Caco-2 (cell line): ENCODE data around the gene CPLX4. TPM values are rescaled to one million over a fixed set of nuclear protein-coding genes. Genes with fewer than 3 reads are reported as not detected.

ENCODE experiments used
- BruUV-seq: library from RNA; stranded (reverse); fragments of 400-500 nt; replicated peaks from 2 replicates; lab custom pipeline; 2021; lab: Mats Ljungman, UMichigan
- CTCF ChIA-PET: fragments of 300-600 bp; sonication (Branson Sonifier 250); formaldehyde crosslinking; loops from one replicate; lab custom pipeline; 2022; ENCODE audit warnings: antibody characterized with exemption; lab: Charles Lee
- POLR2A ChIA-PET: fragments of 300-600 bp; sonication (Branson Sonifier 250); formaldehyde crosslinking; loops from one replicate; lab custom pipeline; 2022; ENCODE audit warnings: antibody characterized with exemption; lab: Charles Lee
- DNase-seq, 2 experiments: peaks; one replicate each; pipeline versions ENCODE4 v3.0.0 to v3.0.0-alpha.2; 2020 to 2022
- H3K27me3 ChIP-seq: replicated peaks from 2 replicates; pipeline ENCODE4 v1.6.0; 2011; ENCODE audit warnings: low read length; ENCODE audit not compliant: control insufficient read depth, insufficient read depth
- H3K36me3 ChIP-seq: 2 replicates; pipeline ENCODE4 v1.5.1; 2011; ENCODE audit warnings: low read length; ENCODE audit not compliant: control insufficient read depth, insufficient read depth
- H3K4me1 ChIP-seq: fragments of 250-450 bp; sonication (Bioruptor Pico); 2 replicates; pipeline ENCODE4 v1.5.1; 2020; ENCODE audit warnings: mild to moderate bottlenecking
- H3K4me3 ChIP-seq: 2 replicates; pipeline ENCODE4 v1.5.1; 2011; ENCODE audit warnings: low read depth, mild to moderate bottlenecking, control low read depth, low read length
- H3K9me3 ChIP-seq: fragments of 250-450 bp; sonication (Bioruptor Pico); 2 replicates; pipeline ENCODE4 v1.5.1; 2020; ENCODE audit warnings: mild to moderate bottlenecking, moderate library complexity
- H3K27ac Mint-ChIP-seq: one replicate; pipeline ENCODE4 v1.8.0; 2022; ENCODE audit warnings: mixed read lengths; ENCODE audit not compliant: unreplicated experiment
- H3K27me3 Mint-ChIP-seq: one replicate; pipeline ENCODE4 v1.8.0; 2022; ENCODE audit warnings: mixed read lengths; ENCODE audit not compliant: insufficient read depth, unreplicated experiment
- H3K36me3 Mint-ChIP-seq: one replicate; pipeline ENCODE4 v1.8.0; 2022; ENCODE audit warnings: mild to moderate bottlenecking, mixed read lengths; ENCODE audit not compliant: insufficient read depth, unreplicated experiment
- H3K4me1 Mint-ChIP-seq: one replicate; pipeline ENCODE4 v1.8.0; 2022; ENCODE audit warnings: low read depth, mixed read lengths; ENCODE audit not compliant: unreplicated experiment
- H3K4me3 Mint-ChIP-seq: one replicate; pipeline ENCODE4 v1.8.0; 2022; ENCODE audit warnings: mild to moderate bottlenecking, moderate library complexity, mixed read lengths; ENCODE audit not compliant: unreplicated experiment
- H3K9me3 Mint-ChIP-seq: one replicate; pipeline ENCODE4 v1.8.0; 2022; ENCODE audit warnings: mixed read lengths; ENCODE audit not compliant: unreplicated experiment
- CTCF ChIP-seq, 2 experiments: fragments of 200-600 bp in 1 of 2; IDR thresholded peaks; 1 replicate in 1 of 2; 2 replicates in 1 of 2; pipeline versions ENCODE4 v1.5.1 to v1.8.0; 2011 to 2022; ENCODE audit warnings: antibody characterized with exemption in 1 of 2, control low read depth in 1 of 2, inconsistent platforms in 1 of 2, low read depth in 1 of 2, low read length in 1 of 2, mild to moderate bottlenecking in 1 of 2, moderate library complexity in 1 of 2; ENCODE audit not compliant: insufficient read depth in 1 of 2, severe bottlenecking in 1 of 2, unreplicated experiment in 1 of 2
- intact Hi-C: fragments of 100-400 bp; cut with micrococcal nuclease; formaldehyde crosslinking; loops from one replicate; pipeline ENCODE4 v1.10.0; 2022; ENCODE audit not compliant: unreplicated experiment
- total RNA-seq: library from RNA; stranded (reverse); gene quantifications from 2 replicates; pipeline ENCODE4 v1.2.3, GENCODE V29; 2022

CPLX4 gene
- total RNA-seq, 1 experiment from 2014 or later = not detected

DNA sequence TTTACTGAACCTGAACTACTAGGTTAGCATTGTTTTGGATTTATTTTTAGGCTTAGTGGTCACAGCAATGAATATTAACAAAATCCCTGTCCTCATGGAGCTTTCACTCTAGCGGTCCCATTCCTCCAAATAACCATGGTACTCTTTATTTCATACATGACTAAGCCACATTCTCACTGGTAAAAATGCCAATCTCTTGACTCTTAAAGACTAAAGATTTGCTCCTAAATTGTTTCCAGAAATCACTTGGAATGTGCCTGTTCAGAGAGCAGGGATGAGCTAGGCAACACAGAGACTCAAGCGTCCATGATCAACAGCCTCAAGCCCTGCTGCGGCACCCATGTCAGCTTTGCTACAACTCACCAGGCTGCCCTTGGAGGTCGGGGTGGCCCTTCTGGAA, 27.1 kb upstream of the CPLX4 start:
- Mint-ChIP-seq H3K27me3 (no peaks in the 10 kb centered on the region), H3K4me1 (no peaks in the 10 kb centered on the region), H3K9me3 (no peaks in the 10 kb centered on the region), H3K36me3 (peaks cover 50% of the 10 kb centered on the region), H3K4me3 (no peak overlapping the region), H3K27ac (no peak overlapping the region)
- CTCF ChIA-PET = no interaction called here
- Histone ChIP-seq H3K4me1 (no peaks in the 10 kb centered on the region), H3K4me3 (no peak overlapping the region), H3K9me3 (no peaks in the 10 kb centered on the region), H3K27me3 (no peaks in the 10 kb centered on the region), H3K36me3 (no peaks in the 10 kb centered on the region)
- POLR2A ChIA-PET = no interaction called here
- intact Hi-C loops = no loop called here
- TF ChIP-seq CTCF (IDR thresholded peaks at IDR 0.05; ENCODE audit: insufficient read depth in 1 of 2, low read depth in 1 of 2, low read length in 1 of 2, severe bottlenecking in 1 of 2, unreplicated experiment in 1 of 2) = no peak
- BruUV-seq = no TSS peak
- DNase-seq = no peak

- H3K4me1 Mint-ChIP-seq = no peaks in the 10 kb centered on the region
- Histone ChIP-seq H3K9me3 (no peaks in the 10 kb centered on the region), H3K4me3 (no peak overlapping the region), H3K4me1 (no peaks in the 10 kb centered on the region), H3K36me3 (no peaks in the 10 kb centered on the region), H3K27me3 (no peaks in the 10 kb centered on the region)
- no peak overlapping the region for H3K27ac Mint-ChIP-seq
- no peaks in the 10 kb centered on the region for H3K9me3 Mint-ChIP-seq
- no peak for TF ChIP-seq CTCF (IDR thresholded peaks at IDR 0.05; ENCODE audit: insufficient read depth in 1 of 2, low read depth in 1 of 2, low read length in 1 of 2, severe bottlenecking in 1 of 2, unreplicated experiment in 1 of 2)
- ChIA-PET CTCF (no interaction called here), POLR2A (no interaction called here)
- H3K4me3 Mint-ChIP-seq = no peak overlapping the region
- no peak for DNase-seq
- no TSS peak for BruUV-seq
- H3K36me3 Mint-ChIP-seq = peaks cover 52% of the 10 kb centered on the region
- intact Hi-C loops = no loop called here
- no peaks in the 10 kb centered on the region for H3K27me3 Mint-ChIP-seq
These were observed 26.5 kb upstream of the CPLX4 start for GRCh38 chr18:59344996-59345395.

- ChIA-PET CTCF (no interaction called here), POLR2A (no interaction called here)
- no peaks in the 10 kb centered on the region for H3K36me3 ChIP-seq
- no TSS peak for BruUV-seq
- no peaks in the 10 kb centered on the region for H3K27me3 ChIP-seq
- no peaks in the 10 kb centered on the region for H3K9me3 Mint-ChIP-seq
- H3K9me3 ChIP-seq = no peaks in the 10 kb centered on the region
- no peak overlapping the region for H3K27ac Mint-ChIP-seq
- H3K4me1 ChIP-seq = no peaks in the 10 kb centered on the region
- no peak for TF ChIP-seq CTCF (IDR thresholded peaks at IDR 0.05; ENCODE audit: insufficient read depth in 1 of 2, low read depth in 1 of 2, low read length in 1 of 2, severe bottlenecking in 1 of 2, unreplicated experiment in 1 of 2)
- intact Hi-C loops = no loop called here
- H3K36me3 Mint-ChIP-seq = peaks cover 56% of the 10 kb centered on the region
- DNase-seq = no peak
- no peak overlapping the region for H3K4me3 Mint-ChIP-seq
- no peak overlapping the region for H3K4me3 ChIP-seq
- H3K27me3 Mint-ChIP-seq = no peaks in the 10 kb centered on the region
- H3K4me1 Mint-ChIP-seq = no peaks in the 10 kb centered on the region
These were observed 25.5 kb upstream of the CPLX4 start for GRCh38 chr18:59343926-59344325.
